Thyroid gland (tissue), 4 donors: ENCODE results near the gene RBL2. TPM values are rescaled to one million over a fixed set of nuclear protein-coding genes. Genes with fewer than 3 reads are reported as not detected.

Experiments
- DNase-seq, 2 donors: peaks; one replicate each; pipeline ENCODE4 v3.0.0-alpha.2; 2019
- H3K27ac ChIP-seq, 3 donors: fragments of 200-600 bp; sonication (generic); 1 replicate in 2 of 3; 2 replicates in 1 of 3; pipeline ENCODE4 v1.5.1; 2016 to 2019; ENCODE audit warnings: mild to moderate bottlenecking in 1 of 3, moderate library complexity in 1 of 3
- H3K27me3 ChIP-seq: fragments of 200-600 bp; sonication (generic); one replicate; pipeline ENCODE4 v1.5.1; 2019
- H3K36me3 ChIP-seq, 2 donors: fragments of 200-600 bp; sonication (generic); one replicate each; pipeline ENCODE4 v1.5.1; 2016 to 2019
- H3K4me1 ChIP-seq, 2 donors: fragments of 200-600 bp; sonication (generic); one replicate each; pipeline ENCODE4 v1.5.1; 2017 to 2019
- H3K4me3 ChIP-seq, 3 donors: fragments of 200-600 bp; sonication (generic); replicated peaks in 1 of 3; 1 replicate in 2 of 3; 2 replicates in 1 of 3; pipeline ENCODE4 v1.5.1; 2016; ENCODE audit warnings: mild to moderate bottlenecking in 1 of 3
- H3K9me3 ChIP-seq: fragments of 200-600 bp; sonication (generic); one replicate; pipeline ENCODE4 v1.5.1; 2017
- POLR2A ChIP-seq, 2 donors: fragments of 450-650 bp; IDR thresholded peaks; one replicate each; pipeline ENCODE4 v1.6.1; 2017; ENCODE audit warnings: antibody characterized with exemption in 2 of 2, mild to moderate bottlenecking in 2 of 2, moderate library complexity in 1 of 2
- WGBS, 2 donors: methylation state at CpG; one replicate each; pipeline ENCODE4 v1.1.5; 2017; 5-methylcytosine and 5-hydroxymethylcytosine counted together
- intact Hi-C: fragments of 100-400 bp; cut with DNase I; formaldehyde crosslinking; loops from one replicate; pipeline ENCODE4 v1.15.1; 2023
- total RNA-seq, 4 donors: library from RNA; depleted of rRNA; stranded (reverse); fragments of >200 nt; gene quantifications; one replicate each; pipeline ENCODE4 v1.2.3, GENCODE V29; 2016
- TF ChIP-seq, protein P1 (sequence below), 6 experiments: fragments of 200-600 bp in 3 of 6; fragments of 450-650 bp in 3 of 6; sonication (generic) in 3 of 6; IDR thresholded peaks; one replicate each; pipeline ENCODE4 v1.5.1; 2016 to 2019; ENCODE audit warnings: antibody characterized with exemption in 6 of 6, mild to moderate bottlenecking in 2 of 6, inconsistent platforms in 1 of 6, moderate library complexity in 1 of 6

RBL2 gene
- total RNA-seq, 4 donors from 2014 or later, result 110 to 166 (median 145) TPM

DNA sequence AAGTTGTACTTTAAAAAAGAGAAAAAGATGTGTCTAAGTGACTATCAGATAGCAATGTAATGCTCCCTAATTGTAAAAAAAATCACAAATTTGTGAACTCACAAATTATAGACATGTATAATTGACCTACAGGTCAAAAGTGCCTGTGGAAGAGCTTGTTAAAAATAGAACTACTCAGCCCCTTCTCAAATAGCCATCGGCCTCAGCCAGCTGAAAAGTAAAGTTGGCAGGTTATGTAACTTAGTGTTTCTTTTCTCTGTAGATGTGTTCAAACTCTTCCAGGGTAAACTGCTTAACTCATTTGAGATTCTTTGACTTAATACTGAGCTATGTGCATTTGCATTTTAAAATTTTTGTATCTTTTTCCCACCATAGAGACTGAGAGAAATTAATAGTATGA lies 55.5 kb downstream of the RBL2 start:
- Histone ChIP-seq H3K9me3 (no peaks in the 10 kb centered on the region), H3K4me1 (no peaks in the 10 kb centered on the region), H3K27ac (peak overlapping the region in 1 of 3 donors; percentile 16), H3K4me3 (no peak overlapping the region), H3K27me3 (no peaks in the 10 kb centered on the region), H3K36me3 (peaks cover 33 to 39% of the 10 kb centered on the region in 2 donors)
- TF ChIP-seq, protein P1, sequence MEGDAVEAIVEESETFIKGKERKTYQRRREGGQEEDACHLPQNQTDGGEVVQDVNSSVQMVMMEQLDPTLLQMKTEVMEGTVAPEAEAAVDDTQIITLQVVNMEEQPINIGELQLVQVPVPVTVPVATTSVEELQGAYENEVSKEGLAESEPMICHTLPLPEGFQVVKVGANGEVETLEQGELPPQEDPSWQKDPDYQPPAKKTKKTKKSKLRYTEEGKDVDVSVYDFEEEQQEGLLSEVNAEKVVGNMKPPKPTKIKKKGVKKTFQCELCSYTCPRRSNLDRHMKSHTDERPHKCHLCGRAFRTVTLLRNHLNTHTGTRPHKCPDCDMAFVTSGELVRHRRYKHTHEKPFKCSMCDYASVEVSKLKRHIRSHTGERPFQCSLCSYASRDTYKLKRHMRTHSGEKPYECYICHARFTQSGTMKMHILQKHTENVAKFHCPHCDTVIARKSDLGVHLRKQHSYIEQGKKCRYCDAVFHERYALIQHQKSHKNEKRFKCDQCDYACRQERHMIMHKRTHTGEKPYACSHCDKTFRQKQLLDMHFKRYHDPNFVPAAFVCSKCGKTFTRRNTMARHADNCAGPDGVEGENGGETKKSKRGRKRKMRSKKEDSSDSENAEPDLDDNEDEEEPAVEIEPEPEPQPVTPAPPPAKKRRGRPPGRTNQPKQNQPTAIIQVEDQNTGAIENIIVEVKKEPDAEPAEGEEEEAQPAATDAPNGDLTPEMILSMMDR (IDR thresholded peaks at IDR 0.05), result no peak
- no peak for TF ChIP-seq POLR2A (IDR thresholded peaks at IDR 0.05)
- no peak for DNase-seq
- WGBS, 2 donors, result 33 to 35% methylated on average over 1 of the region's 1 CpG
- intact Hi-C loops, result no loop called here

- Histone ChIP-seq H3K36me3 (peaks cover 56 to 60% of the 10 kb centered on the region in 2 donors), H3K4me3 (no peak overlapping the region), H3K27ac (no peak overlapping the region), H3K9me3 (no peaks in the 10 kb centered on the region), H3K4me1 (no peaks in the 10 kb centered on the region), H3K27me3 (no peaks in the 10 kb centered on the region)
- WGBS, 2 donors, result 88 to 91% methylated on average over 1 of the region's 1 CpG
- TF ChIP-seq POLR2A (IDR thresholded peaks at IDR 0.05), result no peak
- TF ChIP-seq, protein P1 (IDR thresholded peaks at IDR 0.05), result no peak
- DNase-seq, result no peak
- intact Hi-C loops, result no loop called here
Measured at GRCh38 chr16:53492503-53492902, 58.2 kb downstream of the RBL2 start.

GRCh38 chr16:53494636-53495035 lies 60.4 kb downstream of the RBL2 start:
- Histone ChIP-seq H3K27me3 (no peaks in the 10 kb centered on the region), H3K27ac (no peak overlapping the region), H3K36me3 (peaks cover 64 to 65% of the 10 kb centered on the region in 2 donors), H3K9me3 (no peaks in the 10 kb centered on the region), H3K4me3 (no peak overlapping the region), H3K4me1 (no peaks in the 10 kb centered on the region)
- TF ChIP-seq POLR2A (IDR thresholded peaks at IDR 0.05), result no peak
- TF ChIP-seq, protein P1 (IDR thresholded peaks at IDR 0.05), result no peak
- WGBS, 2 donors, result 84% methylated on average over 6 of the region's 6 CpGs
- DNase-seq, result no peak
- intact Hi-C loops, result no loop called here

DNA sequence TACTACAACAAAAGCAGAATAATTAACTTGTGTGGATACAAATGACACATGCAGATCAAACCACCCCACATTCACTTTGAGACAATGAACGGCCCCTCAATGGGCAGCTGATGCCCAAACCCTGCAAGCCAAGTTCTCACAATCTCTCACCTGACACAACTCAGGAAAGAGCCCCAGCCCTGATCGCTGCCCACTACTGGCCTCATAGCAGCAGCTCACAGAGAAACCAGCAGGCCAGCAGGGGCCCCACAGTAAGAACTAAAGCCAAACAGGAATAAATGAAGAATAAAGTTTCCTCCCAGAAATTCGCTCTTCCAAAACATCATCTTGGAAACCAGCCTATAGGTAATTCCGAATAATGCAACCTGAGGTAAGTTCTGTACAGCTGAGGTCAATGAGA lies 61.1 kb downstream of the RBL2 start:
- 91 to 94% methylated on average over 4 of the region's 4 CpGs for WGBS, 2 donors
- no peaks in the 10 kb centered on the region for H3K4me1 ChIP-seq
- intact Hi-C loops, result no loop called here

DNA sequence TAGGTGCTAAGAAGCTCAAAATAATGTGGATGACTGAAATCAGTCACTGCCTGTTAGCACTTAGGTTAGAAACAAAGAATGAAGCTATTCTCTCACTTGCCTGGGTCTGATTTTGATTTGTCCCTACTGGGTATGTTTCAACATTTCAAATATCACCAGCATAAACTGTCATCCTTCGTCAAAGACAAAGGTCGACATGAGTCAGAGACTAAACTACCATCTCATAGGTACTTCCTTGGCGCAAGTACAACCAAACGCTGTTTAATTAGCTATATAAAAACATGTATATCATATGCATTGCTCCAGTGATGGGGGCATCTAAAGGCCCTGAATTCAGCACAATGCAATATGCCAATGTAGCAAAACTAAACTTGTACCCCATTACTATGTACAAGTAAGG lies 64.7 kb downstream of the RBL2 start:
- intact Hi-C loops, result no loop called here
- peaks cover 16 to 17% of the 10 kb centered on the region in 2 donors for H3K4me1 ChIP-seq
- TF ChIP-seq, protein P1 (IDR thresholded peaks at IDR 0.05), result no peak
- no peak for TF ChIP-seq POLR2A (IDR thresholded peaks at IDR 0.05)
- H3K27me3 ChIP-seq, result no peaks in the 10 kb centered on the region
- WGBS, 2 donors, result 89 to 96% methylated on average over 4 of the region's 4 CpGs
- DNase-seq, result no peak
- no peak overlapping the region for H3K27ac ChIP-seq
- no peaks in the 10 kb centered on the region for H3K9me3 ChIP-seq
- no peak overlapping the region for H3K4me3 ChIP-seq
- peaks cover 34 to 37% of the 10 kb centered on the region in 2 donors for H3K36me3 ChIP-seq

More for the DNA sequence above, 61.1 kb downstream of the RBL2 start:
- TF ChIP-seq, protein P1 (IDR thresholded peaks at IDR 0.05), result no peak
- TF ChIP-seq POLR2A (IDR thresholded peaks at IDR 0.05), result no peak
- H3K4me3 ChIP-seq, result no peak overlapping the region
- H3K27me3 ChIP-seq, result no peaks in the 10 kb centered on the region
- DNase-seq, result no peak
- no peak overlapping the region for H3K27ac ChIP-seq
- H3K36me3 ChIP-seq, result peaks cover 61 to 63% of the 10 kb centered on the region in 2 donors
- no peaks in the 10 kb centered on the region for H3K9me3 ChIP-seq
